Esophagus squamous epithelium (tissue), 5 donors: ENCODE measurements around the gene RTN1. TPM values are rescaled to one million over a fixed set of nuclear protein-coding genes. Genes with fewer than 3 reads are reported as not detected.
A peak's percentile ranks its signal among the peaks of the same experiment; 100 is the strongest.

Source experiments
- DNase-seq: peaks from one replicate; lab custom pipeline; 2025; lab: John Stamatoyannopoulos, UW
- H3K27ac ChIP-seq, 4 donors: fragments of 200-600 bp; sonication (generic); one replicate each; pipeline ENCODE4 v1.5.1; 2016 to 2019; ENCODE audit warnings: mild to moderate bottlenecking in 1 of 4
- H3K27me3 ChIP-seq, 4 donors: fragments of 200-600 bp; sonication (generic); 1 replicate in 3 of 4; 2 replicates in 1 of 4; pipeline versions ENCODE4 v1.5.1 to v1.6.0; 2017 to 2021; ENCODE audit warnings: antibody characterized with exemption in 1 of 4
- H3K36me3 ChIP-seq, 3 donors: fragments of 200-600 bp; sonication (generic); one replicate each; pipeline ENCODE4 v1.5.1; 2016 to 2019
- H3K4me1 ChIP-seq, 3 donors: fragments of 200-600 bp; sonication (generic); one replicate each; pipeline ENCODE4 v1.5.1; 2017 to 2019
- H3K4me3 ChIP-seq, 4 donors: fragments of 200-600 bp; sonication (generic); 1 replicate in 3 of 4; 2 replicates in 1 of 4; pipeline ENCODE4 v1.5.1; 2016 to 2019; ENCODE audit warnings: mild to moderate bottlenecking in 2 of 4, moderate library complexity in 1 of 4
- H3K9me3 ChIP-seq, 3 donors: fragments of 200-600 bp; sonication (generic); one replicate each; pipeline ENCODE4 v1.5.1; 2016 to 2019
- CTCF ChIP-seq, 6 experiments: fragments of 450-650 bp in 4 of 6; fragments of 200-600 bp in 2 of 6; sonication (generic) in 2 of 6; IDR thresholded peaks; one replicate each; pipeline ENCODE4 v1.5.1; 2016 to 2019; ENCODE audit warnings: antibody characterized with exemption in 6 of 6, mild to moderate bottlenecking in 4 of 6, moderate library complexity in 4 of 6
- POLR2A ChIP-seq, 4 donors: fragments of 450-650 bp; IDR thresholded peaks; one replicate each; pipeline ENCODE4 v1.6.1; 2017; ENCODE audit warnings: antibody characterized with exemption in 4 of 4, mild to moderate bottlenecking in 4 of 4, moderate library complexity in 3 of 4
- WGBS, 2 donors: methylation state at CpG; one replicate each; pipeline ENCODE4 v1.1.5; 2018; 5-methylcytosine and 5-hydroxymethylcytosine counted together
- intact Hi-C: fragments of 100-400 bp; cut with DNase I; formaldehyde crosslinking; loops from one replicate; pipeline ENCODE4 v1.15.0; 2022
- total RNA-seq, 4 donors: library from RNA; depleted of rRNA; stranded (reverse); fragments of >200 nt; gene quantifications; one replicate each; pipeline ENCODE4 v1.1.0, GENCODE V29; 2016
- donor health status: DM: yes; HTN: yes; CAD: no.

RTN1 gene
- total RNA-seq, 4 donors from 2014 or later, result 0.15 to 2.3 (median 0.91) TPM

GRCh38 chr14:59638885-59639284, 231.7 kb downstream of the RTN1 start:
- Histone ChIP-seq H3K27me3 (no peaks in the 10 kb centered on the region), H3K27ac (no peak overlapping the region), H3K9me3 (peaks cover 0 to 7% (median 0%) of the 10 kb centered on the region in 3 donors), H3K36me3 (no peaks in the 10 kb centered on the region), H3K4me1 (no peaks in the 10 kb centered on the region), H3K4me3 (no peak overlapping the region)
- no peak for DNase-seq
- intact Hi-C loops, result no loop called here
- 52 to 71% methylated on average over 4 of the region's 4 CpGs for WGBS, 2 donors
- TF ChIP-seq CTCF (IDR thresholded peaks at IDR 0.05), result no peak
- TF ChIP-seq POLR2A (IDR thresholded peaks at IDR 0.05), result no peak

GRCh38 chr14:59634617-59635016, 236.0 kb downstream of the RTN1 start:
- Histone ChIP-seq H3K4me3 (no peak overlapping the region), H3K9me3 (no peaks in the 10 kb centered on the region), H3K27ac (no peak overlapping the region), H3K36me3 (no peaks in the 10 kb centered on the region), H3K4me1 (peaks cover 0 to 9% (median 0%) of the 10 kb centered on the region in 3 donors), H3K27me3 (peaks cover 0 to 32% (median 0%) of the 10 kb centered on the region in 4 donors)
- TF ChIP-seq POLR2A (IDR thresholded peaks at IDR 0.05) (no peak), CTCF (IDR thresholded peaks at IDR 0.05) (no peak)
- no peak for DNase-seq
- WGBS, 2 donors, result 41 to 54% methylated on average over 2 of the region's 2 CpGs
- intact Hi-C loops, result no loop called here

- no peak for TF ChIP-seq CTCF (IDR thresholded peaks at IDR 0.05)
- TF ChIP-seq POLR2A (IDR thresholded peaks at IDR 0.05), result no peak
- H3K27ac ChIP-seq, result no peak overlapping the region
- peaks cover 0 to 39% (median 0%) of the 10 kb centered on the region in 4 donors for H3K27me3 ChIP-seq
- DNase-seq, result no peak
- no peaks in the 10 kb centered on the region for H3K36me3 ChIP-seq
- H3K4me1 ChIP-seq, result peaks cover 0 to 9% (median 0%) of the 10 kb centered on the region in 3 donors
- intact Hi-C loops, result no loop called here
- no peak overlapping the region for H3K4me3 ChIP-seq
- H3K9me3 ChIP-seq, result no peaks in the 10 kb centered on the region
- WGBS, 2 donors, result 40% methylated on average over 3 of the region's 3 CpGs
These were observed 237.1 kb downstream of the RTN1 start for GRCh38 chr14:59633486-59633885.

- TF ChIP-seq CTCF (IDR thresholded peaks at IDR 0.05) (peak in 3 of 6 experiments; percentile 17 to 51 (median 24)), POLR2A (IDR thresholded peaks at IDR 0.05) (no peak)
- WGBS, 2 donors, result 33 to 64% methylated on average over 1 to 3 of the region's 3 CpGs
- no peaks in the 10 kb centered on the region for H3K9me3 ChIP-seq
- H3K4me3 ChIP-seq, result no peak overlapping the region
- H3K4me1 ChIP-seq, result peaks cover 0 to 9% (median 0%) of the 10 kb centered on the region in 3 donors
- no peaks in the 10 kb centered on the region for H3K36me3 ChIP-seq
- no peak overlapping the region for H3K27ac ChIP-seq
- intact Hi-C loops, result no loop called here
- H3K27me3 ChIP-seq, result peaks cover 0 to 39% (median 0%) of the 10 kb centered on the region in 4 donors
- no peak for DNase-seq
These were observed 238.2 kb downstream of the RTN1 start for GRCh38 chr14:59632381-59632780.

- no peak overlapping the region for H3K27ac ChIP-seq
- H3K9me3 ChIP-seq, result no peaks in the 10 kb centered on the region
- peaks cover 0 to 39% (median 0%) of the 10 kb centered on the region in 4 donors for H3K27me3 ChIP-seq
- intact Hi-C loops, result no loop called here
- no peaks in the 10 kb centered on the region for H3K36me3 ChIP-seq
- TF ChIP-seq CTCF (IDR thresholded peaks at IDR 0.05) (no peak), POLR2A (IDR thresholded peaks at IDR 0.05) (no peak)
- no peak for DNase-seq
- peaks cover 0 to 9% (median 0%) of the 10 kb centered on the region in 3 donors for H3K4me1 ChIP-seq
- H3K4me3 ChIP-seq, result no peak overlapping the region
- WGBS, 2 donors, result 21 to 24% methylated on average over 3 of the region's 3 CpGs
These were observed 239.3 kb downstream of the RTN1 start for GRCh38 chr14:59631237-59631636.
